CD14-positive monocyte (primary cell): ENCODE results near the gene CIROP. TPM values are rescaled to one million over a fixed set of nuclear protein-coding genes. Genes with fewer than 3 reads are reported as not detected.

ENCODE experiments used
- DNase-seq, 3 donors: peaks; one replicate each; pipeline ENCODE4 v3.0.0-alpha.2; 2011 to 2022
- H2AFZ ChIP-seq: 2 replicates; pipeline ENCODE4 v1.6.0; 2012; ENCODE audit warnings: mild to moderate bottlenecking, low read depth, low read length, inconsistent platforms; ENCODE audit not compliant: insufficient read depth, poor library complexity, severe bottlenecking
- H3K27ac ChIP-seq, 2 donors: 1 replicate in 1 of 2; 2 replicates in 1 of 2; pipeline ENCODE4 v1.5.1; 2012 to 2013; ENCODE audit warnings: low read length in 2 of 2, control low read depth in 1 of 2, inconsistent platforms in 1 of 2, low read depth in 1 of 2, mild to moderate bottlenecking in 1 of 2
- H3K27me3 ChIP-seq, 2 donors: one replicate each; pipeline versions ENCODE4 v1.6.0 to v1.6.1; 2011 to 2013; ENCODE audit warnings: low read length in 2 of 2; ENCODE audit not compliant: control insufficient read depth in 2 of 2, insufficient read depth in 2 of 2
- H3K36me3 ChIP-seq, 2 donors: replicated peaks in 1 of 2; 1 replicate in 1 of 2; 2 replicates in 1 of 2; pipeline versions ENCODE4 v1.5.1 to v1.6.1; 2012 to 2013; ENCODE audit warnings: low read length in 2 of 2, control low read depth in 1 of 2, inconsistent platforms in 1 of 2, mild to moderate bottlenecking in 1 of 2; ENCODE audit not compliant: insufficient read depth in 2 of 2, control insufficient read depth in 1 of 2
- H3K4me1 ChIP-seq, 2 donors: 1 replicate in 1 of 2; 2 replicates in 1 of 2; pipeline versions ENCODE4 v1.5.1 to v1.6.1; 2012 to 2013; ENCODE audit warnings: low read length in 2 of 2, control low read depth in 1 of 2, inconsistent platforms in 1 of 2, mild to moderate bottlenecking in 1 of 2, moderate library complexity in 1 of 2; ENCODE audit not compliant: insufficient read depth in 2 of 2, control insufficient read depth in 1 of 2
- H3K4me2 ChIP-seq: replicated peaks from 2 replicates; pipeline ENCODE3; 2012; ENCODE audit warnings: low read length, moderate library complexity, mild to moderate bottlenecking; ENCODE audit not compliant: poor library complexity, severe bottlenecking; ENCODE audit errors: extremely low read depth
- H3K4me3 ChIP-seq, 3 experiments: fragments of 200-600 bp in 1 of 3; sonication (generic) in 1 of 3; replicated peaks in 1 of 3; 1 replicate in 2 of 3; 2 replicates in 1 of 3; pipeline ENCODE4 v1.5.1; 2011 to 2013; ENCODE audit warnings: low read length in 3 of 3, mild to moderate bottlenecking in 3 of 3, control low read depth in 2 of 3, low read depth in 2 of 3, inconsistent platforms in 1 of 3, moderate library complexity in 1 of 3
- H3K79me2 ChIP-seq: 2 replicates; pipeline ENCODE4 v1.6.0; 2012; ENCODE audit warnings: mild to moderate bottlenecking, control low read depth, inconsistent platforms, low read length, moderate library complexity; ENCODE audit not compliant: insufficient read depth
- H3K9ac ChIP-seq: 2 replicates; pipeline ENCODE4 v1.6.0; 2017; ENCODE audit warnings: low read length, mild to moderate bottlenecking; ENCODE audit not compliant: insufficient read depth, poor library complexity, severe bottlenecking
- H3K9me3 ChIP-seq, 2 donors: replicated peaks in 1 of 2; 1 replicate in 1 of 2; 2 replicates in 1 of 2; pipeline versions ENCODE4 v1.5.1 to v1.6.1; 2012 to 2013; ENCODE audit warnings: low read length in 2 of 2, control low read depth in 1 of 2; ENCODE audit not compliant: control insufficient read depth in 1 of 2, insufficient read depth in 1 of 2
- H4K20me1 ChIP-seq: 2 replicates; pipeline ENCODE4 v1.6.0; 2012; ENCODE audit warnings: mild to moderate bottlenecking, low read length, control low read depth, moderate library complexity; ENCODE audit not compliant: insufficient read depth
- H3K27ac Mint-ChIP-seq, 7 donors: one replicate each; pipeline ENCODE4 v1.8.0; 2020; ENCODE audit warnings: mild to moderate bottlenecking in 7 of 7, mixed read lengths in 7 of 7, moderate library complexity in 6 of 7, inconsistent platforms in 2 of 7
- H3K27me3 Mint-ChIP-seq, 3 donors: one replicate each; pipeline ENCODE4 v1.8.0; 2021 to 2022; ENCODE audit warnings: low read depth in 3 of 3, mild to moderate bottlenecking in 3 of 3, mixed read lengths in 3 of 3, moderate library complexity in 3 of 3, inconsistent platforms in 1 of 3
- H3K36me3 Mint-ChIP-seq, 2 donors: one replicate each; pipeline ENCODE4 v1.8.0; 2020; ENCODE audit warnings: mixed read lengths in 2 of 2, inconsistent platforms in 1 of 2, mild to moderate bottlenecking in 1 of 2
- H3K4me1 Mint-ChIP-seq: one replicate; pipeline ENCODE4 v1.8.0; 2020; ENCODE audit warnings: mild to moderate bottlenecking, mixed read lengths
- H3K4me3 Mint-ChIP-seq, 2 donors: one replicate each; pipeline ENCODE4 v1.8.0; 2020; ENCODE audit warnings: mild to moderate bottlenecking in 2 of 2, mixed read lengths in 2 of 2, moderate library complexity in 1 of 2
- H3K9me3 Mint-ChIP-seq, 7 donors: one replicate each; pipeline ENCODE4 v1.8.0; 2020 to 2022; ENCODE audit warnings: mixed read lengths in 7 of 7, mild to moderate bottlenecking in 6 of 7, moderate library complexity in 6 of 7, inconsistent platforms in 2 of 7
- WGBS: methylation state at CpG from one replicate; pipeline ENCODE4 v1.1.5; 2013; ENCODE audit warnings: missing lambda C conversion rate; ENCODE audit not compliant: insufficient coverage; 5-methylcytosine and 5-hydroxymethylcytosine counted together
- intact Hi-C, 2 donors: fragments of 100-400 bp; cut with micrococcal nuclease; formaldehyde crosslinking; loops; one replicate each; pipeline versions ENCODE4 v1.15.0 to v1.15.1; 2023
- polyA plus RNA-seq, 3 donors: library from polyadenylated mRNA; depleted of rRNA in 1 of 3; unstranded in 2 of 3; stranded (reverse) in 1 of 3; fragments of 300-500 nt in 2 of 3; fragments of >200 nt in 1 of 3; fragmentation: Illumina TruSeq in 2 of 3; gene quantifications; 1 replicate in 2 of 3; 2 replicates in 1 of 3; pipeline ENCODE4 v1.2.3, GENCODE V29; 2012 to 2021
- TF ChIP-seq, protein P1 (sequence below): fragments of 200-600 bp; IDR thresholded peaks from one replicate; pipeline ENCODE4 v1.8.0; 2022; ENCODE audit warnings: antibody characterized with exemption, mild to moderate bottlenecking

The CIROP gene
- polyA plus RNA-seq, 3 donors, result not detected

GRCh38 chr14:23101213-23101970 lies 3.4 kb downstream of the CIROP start:
- H3K9ac ChIP-seq, result no peak overlapping the region
- H3K9me3 ChIP-seq, result no peaks in the 10 kb centered on the region
- H3K36me3 ChIP-seq, result peaks cover 19 to 23% of the 10 kb centered on the region in 2 donors
- intact Hi-C loops, result no loop called here
- H3K4me3 ChIP-seq, result no peak overlapping the region
- Mint-ChIP-seq H3K27me3 (peaks cover 1 to 2% (median 1%) of the 10 kb centered on the region in 3 donors), H3K27ac (peak overlapping the region in 1 of 7 donors; percentile 71), H3K9me3 (no peaks in the 10 kb centered on the region), H3K36me3 (peaks cover 26% of the 10 kb centered on the region in 2 donors), H3K4me1 (peaks cover 41% of the 10 kb centered on the region), H3K4me3 (no peak overlapping the region)
- peaks cover 19 to 29% of the 10 kb centered on the region in 2 donors for H3K4me1 ChIP-seq
- no peak overlapping the region for H2AFZ ChIP-seq
- no peak overlapping the region for H3K4me2 ChIP-seq
- no peaks in the 10 kb centered on the region for H3K27me3 ChIP-seq
- H3K79me2 ChIP-seq, result peaks cover 34% of the 10 kb centered on the region
- H3K27ac ChIP-seq, result no peak overlapping the region
- peaks cover 28% of the 10 kb centered on the region for H4K20me1 ChIP-seq
- TF ChIP-seq, protein P1, sequence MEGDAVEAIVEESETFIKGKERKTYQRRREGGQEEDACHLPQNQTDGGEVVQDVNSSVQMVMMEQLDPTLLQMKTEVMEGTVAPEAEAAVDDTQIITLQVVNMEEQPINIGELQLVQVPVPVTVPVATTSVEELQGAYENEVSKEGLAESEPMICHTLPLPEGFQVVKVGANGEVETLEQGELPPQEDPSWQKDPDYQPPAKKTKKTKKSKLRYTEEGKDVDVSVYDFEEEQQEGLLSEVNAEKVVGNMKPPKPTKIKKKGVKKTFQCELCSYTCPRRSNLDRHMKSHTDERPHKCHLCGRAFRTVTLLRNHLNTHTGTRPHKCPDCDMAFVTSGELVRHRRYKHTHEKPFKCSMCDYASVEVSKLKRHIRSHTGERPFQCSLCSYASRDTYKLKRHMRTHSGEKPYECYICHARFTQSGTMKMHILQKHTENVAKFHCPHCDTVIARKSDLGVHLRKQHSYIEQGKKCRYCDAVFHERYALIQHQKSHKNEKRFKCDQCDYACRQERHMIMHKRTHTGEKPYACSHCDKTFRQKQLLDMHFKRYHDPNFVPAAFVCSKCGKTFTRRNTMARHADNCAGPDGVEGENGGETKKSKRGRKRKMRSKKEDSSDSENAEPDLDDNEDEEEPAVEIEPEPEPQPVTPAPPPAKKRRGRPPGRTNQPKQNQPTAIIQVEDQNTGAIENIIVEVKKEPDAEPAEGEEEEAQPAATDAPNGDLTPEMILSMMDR, result no peak
- WGBS, result 100% methylated on average over 1 of the region's 6 CpGs
- no peak for DNase-seq

- no peaks in the 10 kb centered on the region for H3K9me3 Mint-ChIP-seq
- no peak for DNase-seq
- WGBS, result no CpG with 5 or more reads among the region's 10 CpGs
- H3K4me2 ChIP-seq, result no peak overlapping the region
- H3K9me3 ChIP-seq, result no peaks in the 10 kb centered on the region
- no peak overlapping the region for H3K27ac Mint-ChIP-seq
- H3K79me2 ChIP-seq, result peaks cover 50% of the 10 kb centered on the region
- no peak overlapping the region for H2AFZ ChIP-seq
- H3K4me3 ChIP-seq, result no peak overlapping the region
- no peak overlapping the region for H3K27ac ChIP-seq
- H3K4me1 ChIP-seq, result peaks cover 13 to 20% of the 10 kb centered on the region in 2 donors
- peaks cover 31% of the 10 kb centered on the region for H4K20me1 ChIP-seq
- intact Hi-C loops, result loop anchor here (5.0 to 10.0 kb wide), 2 partner anchors 185 to 223 kb away; partner anchors contain the start of genes HOMEZ (in 1 of the 2) and PABPN1 (in 1 of the 2)
- H3K4me3 Mint-ChIP-seq, result no peak overlapping the region
- peaks cover 1 to 2% (median 1%) of the 10 kb centered on the region in 3 donors for H3K27me3 Mint-ChIP-seq
- H3K4me1 Mint-ChIP-seq, result peaks cover 29% of the 10 kb centered on the region
- TF ChIP-seq, protein P1, result no peak
- peaks cover 19 to 23% of the 10 kb centered on the region in 2 donors for H3K36me3 ChIP-seq
- no peak overlapping the region for H3K9ac ChIP-seq
- H3K36me3 Mint-ChIP-seq, result peaks cover 26% of the 10 kb centered on the region in 2 donors
- H3K27me3 ChIP-seq, result no peaks in the 10 kb centered on the region
These were observed 5.5 kb downstream of the CIROP start for GRCh38 chr14:23099212-23099861.
